K562 (cell line): Measurements from ENCODE around the gene RTN4. TPM values are rescaled to one million over a fixed set of nuclear protein-coding genes. Genes with fewer than 3 reads are reported as not detected.

ENCODE experiments used
- ARID2 ChIP-seq: fragments of 450-650 bp; IDR thresholded peaks from 2 replicates; pipeline ENCODE4 v1.6.1; 2017; ENCODE audit warnings: antibody characterized with exemption, mild to moderate bottlenecking
- CREB3 ChIP-seq: fragments of 450-650 bp; conservative IDR thresholded peaks from 2 replicates; pipeline ENCODE4 v1.6.1; 2016; ENCODE audit warnings: missing genetic modification characterization, low read depth, mild to moderate bottlenecking, missing compliant biosample characterization, moderate library complexity
- HMG20A ChIP-seq: fragments of 450-650 bp; formaldehyde crosslinking; conservative IDR thresholded peaks from 2 replicates; pipeline ENCODE4 v1.4.0; 2020; ENCODE audit warnings: mild to moderate bottlenecking, mixed read lengths
- HNRNPH1 ChIP-seq: fragments of 200-400 bp; formaldehyde crosslinking; optimal IDR thresholded peaks from 2 replicates; pipeline ENCODE3; 2017; ENCODE audit warnings: low read depth, mild to moderate bottlenecking, low read length, moderate library complexity
- NFXL1 ChIP-seq: fragments of 450-650 bp; formaldehyde crosslinking; IDR thresholded peaks from 2 replicates; pipeline ENCODE4 v1.4.0; 2021; ENCODE audit warnings: mild to moderate bottlenecking
- RFX7 ChIP-seq: fragments of 250-450 bp; sonication (Bioruptor Pico); IDR thresholded peaks from 2 replicates; pipeline ENCODE4 v1.5.1; 2021; ENCODE audit warnings: mild to moderate bottlenecking
- TEAD1 ChIP-seq, 2 experiments: fragments of 450-650 bp in 1 of 2; sonication (generic) in 1 of 2; formaldehyde crosslinking; IDR thresholded peaks; 2 replicates each; pipeline versions ENCODE4 v1.4.0 to v1.8.0; 2020 to 2022; ENCODE audit warnings: mild to moderate bottlenecking in 2 of 2, missing genetic modification reagents in 1 of 2
- THRA ChIP-seq: fragments of 450-650 bp; IDR thresholded peaks from 2 replicates; pipeline ENCODE4 v1.6.1; 2017; ENCODE audit warnings: mild to moderate bottlenecking, moderate library complexity
- ZNF280B ChIP-seq: fragments of 250-450 bp; sonication (Bioruptor Pico); IDR thresholded peaks from 2 replicates; pipeline ENCODE4 v1.5.1; 2021; ENCODE audit warnings: mild to moderate bottlenecking
- ZNF318 ChIP-seq, 2 experiments: fragments of 450-650 bp; IDR thresholded peaks; 2 replicates each; pipeline ENCODE4 v1.6.1; 2016; ENCODE audit warnings: mild to moderate bottlenecking in 2 of 2, borderline replicate concordance in 1 of 2, low read depth in 1 of 2, moderate library complexity in 1 of 2
- polyA plus RNA-seq, 8 experiments: library from polyadenylated mRNA; depleted of rRNA in 4 of 8; stranded (reverse) in 5 of 8; unstranded in 3 of 8; fragments of >200 nt; fragmentation: Nextera tagmentation in 2 of 8; fragmentation: Illumina TruSeq in 1 of 8; extraction: Ambion mirVana in 2 of 8; extraction: Trizol in 1 of 8; gene quantifications; 2 replicates each; pipeline versions ENCODE4 v1.2.1 to v1.2.3, GENCODE V29; 2011 to 2014; ENCODE audit warnings: inconsistent platforms in 1 of 8, missing spikeins in 1 of 8
- total RNA-seq, 7 experiments: library from RNA; depleted of rRNA in 6 of 7; stranded (reverse); fragments of >200 nt in 6 of 7; fragmentation: Illumina TruSeq in 2 of 7; extraction: Trizol in 2 of 7; gene quantifications; 2 replicates each; pipeline versions ENCODE4 v1.2.1 to v1.2.3, GENCODE V29; 2011 to 2021; ENCODE audit warnings: low replicate concordance in 1 of 7

Gene RTN4
- total and polyA plus RNA-seq, 9 of the 15 experiments (the other 6 are each of a cell fraction or from before 2014, with no cell fraction given), result 73.0 to 248 (median 116) TPM

GRCh38 chr2:55049043-55049820 lies 1.0 kb downstream of the RTN4 start (continued):
- TF ChIP-seq ZNF318 (IDR thresholded peaks at IDR 0.05; ENCODE audit: borderline replicate concordance in 1 of 2, low read depth in 1 of 2), result no peak
- no peak; the same call in 1 of the 2 replicates for TF ChIP-seq CREB3 (tag)
- TF ChIP-seq THRA, result no peak
- no peak for TF ChIP-seq ARID2
- TF ChIP-seq ZNF280B, result no peak
- no peak for TF ChIP-seq HNRNPH1
- no peak for TF ChIP-seq RFX7 (CRISPR knock-in tag)
- no peak for TF ChIP-seq TEAD1 (CRISPR knock-in tag; IDR thresholded peaks at IDR 0.05)
- no peak for TF ChIP-seq NFXL1 (CRISPR knock-in tag)
- TF ChIP-seq HMG20A (CRISPR knock-in tag), result no peak
